Epithelial cell of proximal tubule (primary cell): Measurements from ENCODE around the gene NTNG2. TPM values are rescaled to one million over a fixed set of nuclear protein-coding genes. Genes with fewer than 3 reads are reported as not detected.

Source experiments
- DNase-seq: peaks from one replicate; pipeline ENCODE4 v3.0.0-alpha.2; 2011; ENCODE audit warnings: low read depth
- H3K4me3 ChIP-seq: 2 replicates; pipeline ENCODE4 v1.5.1; 2011; ENCODE audit warnings: low read depth, mild to moderate bottlenecking, low read length
- total RNA-seq: library from RNA; depleted of rRNA; stranded (reverse); fragments of >200 nt; gene quantifications from 2 replicates; pipeline ENCODE4 v1.2.3, GENCODE V29; 2015
- TF ChIP-seq, protein P1 (sequence below): conservative IDR thresholded peaks from 2 replicates; pipeline ENCODE4 v1.5.1; 2012; ENCODE audit warnings: low read depth, mild to moderate bottlenecking, low read length

NTNG2 gene
- total RNA-seq, 1 donor from 2014 or later = not detected

GRCh38 chr9:132182314-132183091 is 20.6 kb downstream of the NTNG2 start:
- TF ChIP-seq, protein P1, sequence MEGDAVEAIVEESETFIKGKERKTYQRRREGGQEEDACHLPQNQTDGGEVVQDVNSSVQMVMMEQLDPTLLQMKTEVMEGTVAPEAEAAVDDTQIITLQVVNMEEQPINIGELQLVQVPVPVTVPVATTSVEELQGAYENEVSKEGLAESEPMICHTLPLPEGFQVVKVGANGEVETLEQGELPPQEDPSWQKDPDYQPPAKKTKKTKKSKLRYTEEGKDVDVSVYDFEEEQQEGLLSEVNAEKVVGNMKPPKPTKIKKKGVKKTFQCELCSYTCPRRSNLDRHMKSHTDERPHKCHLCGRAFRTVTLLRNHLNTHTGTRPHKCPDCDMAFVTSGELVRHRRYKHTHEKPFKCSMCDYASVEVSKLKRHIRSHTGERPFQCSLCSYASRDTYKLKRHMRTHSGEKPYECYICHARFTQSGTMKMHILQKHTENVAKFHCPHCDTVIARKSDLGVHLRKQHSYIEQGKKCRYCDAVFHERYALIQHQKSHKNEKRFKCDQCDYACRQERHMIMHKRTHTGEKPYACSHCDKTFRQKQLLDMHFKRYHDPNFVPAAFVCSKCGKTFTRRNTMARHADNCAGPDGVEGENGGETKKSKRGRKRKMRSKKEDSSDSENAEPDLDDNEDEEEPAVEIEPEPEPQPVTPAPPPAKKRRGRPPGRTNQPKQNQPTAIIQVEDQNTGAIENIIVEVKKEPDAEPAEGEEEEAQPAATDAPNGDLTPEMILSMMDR = peak; percentile 49
- no peak for DNase-seq
- no peak overlapping the region for H3K4me3 ChIP-seq

GRCh38 chr9:132183134-132183533 is 21.3 kb downstream of the NTNG2 start:
- TF ChIP-seq, protein P1 = no peak
- no peak overlapping the region for H3K4me3 ChIP-seq
- no peak for DNase-seq

GRCh38 chr9:132183715-132184114 is 21.9 kb downstream of the NTNG2 start:
- no peak overlapping the region for H3K4me3 ChIP-seq
- TF ChIP-seq, protein P1 = no peak
- DNase-seq = no peak

DNA sequence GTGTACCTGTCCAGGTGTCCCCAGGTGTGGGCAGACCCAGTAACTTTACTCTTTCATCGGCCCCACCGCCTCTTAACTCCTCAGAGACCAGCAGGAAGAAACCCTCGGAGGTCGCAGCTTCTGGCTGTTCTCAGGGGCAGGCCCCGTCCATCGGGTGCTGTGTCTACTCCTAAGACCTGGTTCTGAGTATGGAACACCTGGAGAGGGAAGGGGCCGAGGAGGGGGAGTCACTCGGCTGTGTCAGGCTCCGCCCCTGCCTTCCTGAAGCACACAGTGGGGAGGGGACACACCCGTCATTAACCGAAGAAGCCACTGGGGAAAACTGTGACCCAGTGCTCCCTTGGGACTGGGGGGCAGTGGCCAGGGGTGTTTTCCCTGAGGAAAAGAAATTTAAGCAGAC is 22.3 kb downstream of the NTNG2 start:
- no peak overlapping the region for H3K4me3 ChIP-seq
- TF ChIP-seq, protein P1 = no peak
- no peak for DNase-seq

GRCh38 chr9:132185073-132186009 is 23.5 kb downstream of the NTNG2 start:
- TF ChIP-seq, protein P1 = no peak
- no peak for DNase-seq

GRCh38 chr9:132187121-132187620 is 25.3 kb downstream of the NTNG2 start:
- DNase-seq = no peak
- TF ChIP-seq, protein P1 = no peak
- H3K4me3 ChIP-seq = no peak overlapping the region

More at GRCh38 chr9:132185073-132186009, 23.5 kb downstream of the NTNG2 start:
- no peak overlapping the region for H3K4me3 ChIP-seq
